ENCODE measurements around the gene TXNDC2.

DNA sequence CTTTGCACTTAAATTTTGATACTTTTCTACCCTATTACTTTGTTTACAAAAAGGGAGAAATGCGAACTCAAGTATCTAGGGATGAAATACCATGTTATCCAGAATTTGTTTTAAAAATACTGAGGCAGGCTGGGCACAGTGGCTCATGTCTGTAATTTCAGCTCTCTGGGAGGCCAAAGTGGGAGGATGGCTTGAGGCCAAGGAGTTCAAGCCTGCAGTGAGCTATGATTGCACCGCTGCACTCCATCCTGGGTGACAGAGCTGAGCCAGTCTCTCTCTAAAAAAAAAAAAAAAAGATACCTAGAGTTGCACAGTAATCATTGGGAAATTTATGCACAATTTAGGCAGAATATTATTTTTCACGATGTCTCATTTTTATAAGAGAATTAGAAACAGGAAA is 15.6 kb downstream of the TXNDC2 start:
- TF ChIP-seq POLR2A (IDR thresholded peaks at IDR 0.05; ENCODE audit: low read depth) (no peak), EP300 (IDR thresholded peaks at IDR 0.05) (no peak)
- TF ChIP-seq, protein P1, sequence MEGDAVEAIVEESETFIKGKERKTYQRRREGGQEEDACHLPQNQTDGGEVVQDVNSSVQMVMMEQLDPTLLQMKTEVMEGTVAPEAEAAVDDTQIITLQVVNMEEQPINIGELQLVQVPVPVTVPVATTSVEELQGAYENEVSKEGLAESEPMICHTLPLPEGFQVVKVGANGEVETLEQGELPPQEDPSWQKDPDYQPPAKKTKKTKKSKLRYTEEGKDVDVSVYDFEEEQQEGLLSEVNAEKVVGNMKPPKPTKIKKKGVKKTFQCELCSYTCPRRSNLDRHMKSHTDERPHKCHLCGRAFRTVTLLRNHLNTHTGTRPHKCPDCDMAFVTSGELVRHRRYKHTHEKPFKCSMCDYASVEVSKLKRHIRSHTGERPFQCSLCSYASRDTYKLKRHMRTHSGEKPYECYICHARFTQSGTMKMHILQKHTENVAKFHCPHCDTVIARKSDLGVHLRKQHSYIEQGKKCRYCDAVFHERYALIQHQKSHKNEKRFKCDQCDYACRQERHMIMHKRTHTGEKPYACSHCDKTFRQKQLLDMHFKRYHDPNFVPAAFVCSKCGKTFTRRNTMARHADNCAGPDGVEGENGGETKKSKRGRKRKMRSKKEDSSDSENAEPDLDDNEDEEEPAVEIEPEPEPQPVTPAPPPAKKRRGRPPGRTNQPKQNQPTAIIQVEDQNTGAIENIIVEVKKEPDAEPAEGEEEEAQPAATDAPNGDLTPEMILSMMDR (IDR thresholded peaks at IDR 0.05), result no peak

Measured in esophagus muscularis mucosa (tissue), 4 donors.